GM18505 (cell line): Measurements from ENCODE around the gene CEP85.
"Not testable (repeated sequence)": the region's sequence is repeated elsewhere in the genome, so short reads cannot be mapped to it uniquely, and the experiment has no call there.

ENCODE experiments used
- ATAC-seq: cut with Tn5 transposase; IDR thresholded peaks from one replicate; pipeline ENCODE4 v1.9.1; 2021; ENCODE audit not compliant: unreplicated experiment
- POLR2A ChIP-seq: IDR thresholded peaks from 4 replicates; pipeline ENCODE4 v1.6.1; 2011; ENCODE audit warnings: borderline replicate concordance; ENCODE audit not compliant: insufficient read depth, insufficient read length; ENCODE audit errors: extremely low read depth

CEP85 gene

DNA sequence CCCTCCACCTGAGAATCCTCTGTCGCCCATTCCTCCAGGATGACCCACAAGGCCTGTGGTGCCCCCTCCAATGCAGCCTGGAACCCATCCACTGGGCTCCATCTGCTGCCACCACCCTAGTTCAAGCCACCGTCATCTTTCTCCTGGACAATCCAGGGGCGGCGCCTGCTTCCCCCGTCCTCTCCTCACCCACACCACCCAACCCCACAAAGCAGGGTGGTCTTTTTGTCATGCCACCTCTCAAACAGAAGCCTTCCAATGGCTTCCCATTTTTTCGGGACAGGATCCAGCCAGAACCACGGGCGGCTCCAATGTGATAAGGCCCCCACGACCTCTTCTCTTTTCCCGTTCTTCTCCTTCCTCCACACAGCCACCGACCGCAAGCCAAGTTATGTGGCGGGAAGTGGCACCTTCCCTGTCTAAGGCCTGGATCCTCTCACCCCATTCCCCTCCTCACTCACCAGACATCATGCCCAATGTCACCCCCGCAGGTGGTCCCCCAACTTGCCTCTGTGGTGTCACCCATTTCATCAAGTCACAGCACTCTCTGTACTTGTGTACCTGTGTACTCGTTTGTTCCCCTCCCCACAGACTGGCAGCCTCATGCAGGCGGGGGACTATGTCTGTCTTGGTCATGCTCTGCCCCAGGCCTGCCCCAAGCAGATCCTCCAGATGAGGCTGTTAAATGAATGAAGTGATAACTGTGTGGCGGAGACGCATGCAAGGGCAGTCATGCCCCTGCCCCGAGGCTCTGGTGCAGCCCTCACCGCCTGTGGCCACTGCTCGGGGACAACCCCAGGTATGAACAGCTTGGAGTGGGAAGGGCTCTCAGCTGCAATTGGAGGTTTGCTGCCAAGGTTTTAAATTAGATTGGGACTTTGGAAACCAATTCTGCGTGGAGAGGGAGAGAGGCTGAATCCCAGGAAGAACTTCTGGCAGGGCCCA lies 61.5 kb downstream of the CEP85 start:
- ATAC-seq = no peak
- TF ChIP-seq POLR2A = no peak

DNA sequence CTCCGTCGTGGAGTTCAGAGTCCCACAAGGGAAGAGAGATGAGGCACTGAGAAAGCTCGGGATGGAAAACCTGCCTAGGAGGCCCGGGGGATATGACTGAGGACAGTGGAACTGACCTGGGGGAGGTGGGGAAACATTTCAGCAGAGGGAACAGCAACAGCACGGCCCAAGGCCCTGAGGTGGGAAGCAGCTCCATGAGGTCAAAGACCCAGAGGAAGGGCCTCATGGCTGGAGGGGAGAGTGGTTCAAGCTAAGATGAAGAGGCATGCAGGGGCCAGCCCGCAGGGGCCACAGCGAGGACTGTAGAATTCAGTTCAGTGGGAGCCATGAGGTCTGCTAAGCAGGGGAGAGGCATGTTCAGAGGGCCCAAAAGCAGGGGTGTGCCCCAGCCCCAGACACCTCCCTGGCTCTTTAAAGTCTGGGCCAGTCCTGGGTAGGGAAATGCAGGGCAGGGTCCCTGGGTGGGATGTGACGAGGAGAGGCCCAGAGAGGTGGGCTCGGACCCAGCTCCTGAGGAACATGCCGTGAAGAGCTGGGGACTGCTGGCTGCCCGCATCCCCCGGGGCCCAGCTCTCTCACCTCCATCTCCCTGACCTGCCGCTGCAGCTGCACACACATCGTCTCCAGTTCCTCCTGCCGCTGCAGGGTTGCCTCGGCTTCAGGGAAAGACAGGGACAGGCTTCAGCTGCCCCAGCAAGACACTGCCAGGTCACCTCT lies 62.5 kb downstream of the CEP85 start:
- no peak for TF ChIP-seq POLR2A
- no peak for ATAC-seq

DNA sequence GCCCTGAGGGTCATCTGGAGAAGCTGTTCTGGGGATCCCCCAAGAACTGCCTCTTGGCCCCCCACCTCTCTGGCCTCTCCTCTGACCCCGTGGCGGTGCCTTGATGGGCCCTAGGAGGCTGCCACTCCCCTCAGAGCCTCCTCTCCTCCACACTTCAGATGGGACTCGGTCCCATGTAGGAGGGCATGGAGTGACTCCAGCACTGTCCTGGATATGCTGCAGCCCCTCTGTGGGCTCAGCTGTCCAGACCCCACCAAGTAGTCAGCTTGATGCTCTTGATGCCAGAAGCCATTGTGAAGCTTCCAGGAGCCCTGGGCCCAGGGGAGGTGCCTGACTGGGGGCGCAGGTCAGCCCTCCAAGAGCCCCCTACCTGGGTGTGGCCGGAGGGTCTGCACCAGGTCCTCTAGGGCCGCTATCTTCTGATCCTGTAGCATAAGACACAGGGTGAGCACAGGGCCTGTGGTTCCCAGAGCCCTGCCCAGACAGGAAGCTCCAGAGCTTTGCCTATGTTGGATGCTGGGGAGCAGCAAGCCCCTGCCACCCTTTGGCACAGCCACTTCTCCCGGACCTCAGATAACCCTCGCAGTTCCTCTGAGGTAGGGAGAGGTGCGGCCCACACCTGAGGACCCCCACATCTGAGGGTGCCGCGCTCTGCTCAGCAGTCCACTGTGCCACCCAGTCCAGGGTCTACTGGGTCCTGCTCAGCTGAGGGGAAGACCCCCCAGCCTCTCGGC lies 63.2 kb downstream of the CEP85 start:
- ATAC-seq = no peak
- TF ChIP-seq POLR2A = no peak

DNA sequence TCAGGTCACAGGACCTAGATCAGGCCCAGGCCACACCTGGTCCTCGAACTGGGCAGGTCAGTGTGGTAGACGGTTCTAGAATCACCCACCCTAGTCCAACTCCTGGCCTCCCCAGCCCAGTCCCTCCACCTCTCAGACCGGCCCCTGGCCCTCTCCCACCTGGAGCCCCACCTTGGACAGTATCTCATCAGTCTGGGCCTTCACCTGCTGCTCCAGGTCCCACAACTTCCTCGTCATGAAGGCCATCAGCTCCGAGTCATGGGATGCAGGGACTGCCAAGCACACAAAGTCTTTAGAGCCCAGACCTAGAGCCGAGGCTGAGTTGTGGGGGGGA lies 63.8 kb downstream of the CEP85 start:
- ATAC-seq = no peak
- TF ChIP-seq POLR2A = no peak

DNA sequence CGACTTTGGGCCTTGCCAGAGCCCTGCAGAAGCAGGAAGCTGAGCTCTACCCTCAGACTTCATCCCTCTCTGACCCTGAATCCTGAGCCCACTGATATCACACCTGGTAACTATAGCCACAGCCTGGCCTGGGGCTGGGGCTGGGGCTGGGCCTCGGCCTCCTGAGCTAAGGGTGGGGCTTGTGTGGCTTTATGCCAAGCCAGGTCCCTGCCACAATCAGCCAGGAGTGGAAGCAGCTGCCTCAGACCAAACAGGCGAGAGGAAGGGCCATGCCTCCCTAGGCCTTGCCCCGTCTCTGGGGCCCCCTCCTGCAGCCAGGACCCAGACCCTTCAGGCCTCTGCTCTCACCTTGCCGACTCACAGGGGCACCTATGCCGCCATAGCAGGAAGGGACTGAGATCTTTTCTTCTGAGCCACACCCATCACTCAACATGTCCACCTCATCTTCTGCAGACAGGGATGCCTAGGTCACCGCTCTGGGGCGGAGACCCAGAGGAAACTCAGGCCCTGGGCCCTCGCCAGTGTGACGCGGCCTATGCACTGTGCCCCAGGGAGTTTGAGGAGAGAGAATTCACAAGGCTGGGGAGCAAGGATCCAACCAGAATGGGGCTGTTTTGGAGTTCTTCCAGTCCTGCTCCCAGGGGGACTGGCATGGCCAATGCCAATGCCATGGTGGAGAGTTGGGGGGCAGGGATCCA lies 66.7 kb downstream of the CEP85 start:
- ATAC-seq = no peak
- TF ChIP-seq POLR2A = no peak

DNA sequence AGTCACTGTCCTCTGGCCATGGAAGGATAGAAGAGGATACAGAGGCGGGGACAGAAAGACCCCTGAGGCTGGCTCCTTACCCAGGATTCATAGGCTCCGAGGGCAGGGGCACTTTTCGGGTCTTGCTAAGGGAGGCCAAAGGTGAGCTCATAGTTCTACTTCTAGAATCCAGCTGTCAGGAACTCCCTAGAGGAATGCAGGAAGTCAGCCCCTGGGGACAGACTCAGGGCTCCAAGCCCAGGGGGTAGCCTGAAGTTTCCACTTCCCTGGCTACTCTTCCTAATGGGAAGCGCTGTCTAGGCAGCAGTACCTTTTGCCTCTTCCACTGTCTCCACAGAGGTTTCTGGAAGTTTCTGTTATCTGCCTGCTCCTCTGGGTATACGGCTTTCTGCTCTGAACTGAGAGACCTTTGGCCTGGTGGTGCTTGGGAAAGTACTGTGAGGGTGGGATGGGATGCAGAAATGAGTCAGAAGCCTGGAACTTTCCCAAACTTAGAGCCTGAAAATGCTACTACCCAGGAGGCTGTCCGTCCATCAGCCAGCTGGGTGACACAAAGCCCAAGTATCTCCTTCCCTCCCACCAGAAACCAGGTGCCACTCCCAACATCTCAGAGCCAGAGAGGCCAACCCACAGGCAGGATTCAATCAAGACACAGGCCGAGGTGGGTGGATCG lies 68.9 kb downstream of the CEP85 start:
- ATAC-seq = no peak
- TF ChIP-seq POLR2A = no peak

DNA sequence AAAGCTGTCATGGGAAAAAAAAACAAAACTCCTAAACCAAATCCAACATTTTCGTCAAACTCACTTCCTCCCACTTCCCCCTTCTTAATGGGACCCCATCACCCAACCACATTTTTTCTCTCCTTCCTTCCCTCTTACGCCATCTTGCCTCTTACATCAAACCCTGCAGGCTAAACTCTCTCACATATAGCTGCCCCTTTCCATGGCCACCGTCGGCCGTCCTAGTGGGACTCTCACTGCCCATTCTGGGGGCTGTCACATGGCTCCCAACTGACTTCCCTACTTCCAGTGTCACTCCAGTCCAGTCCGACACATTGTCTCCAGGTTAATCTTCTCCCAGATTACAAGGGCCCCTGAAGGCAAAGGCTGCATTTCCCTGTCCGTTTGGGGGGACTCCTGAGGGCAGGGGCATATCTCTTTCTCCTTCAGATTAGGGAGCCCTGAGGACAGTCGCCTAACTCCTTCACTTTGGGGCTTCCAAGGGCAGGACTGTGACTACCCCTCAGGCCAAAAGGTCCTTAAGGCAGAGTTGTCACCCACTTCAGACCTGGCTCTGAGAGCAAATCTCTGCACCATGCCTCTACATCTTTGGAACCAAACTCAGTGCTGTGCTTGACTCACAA lies 71.8 kb downstream of the CEP85 start:
- TF ChIP-seq POLR2A = no peak
- ATAC-seq = no peak

DNA sequence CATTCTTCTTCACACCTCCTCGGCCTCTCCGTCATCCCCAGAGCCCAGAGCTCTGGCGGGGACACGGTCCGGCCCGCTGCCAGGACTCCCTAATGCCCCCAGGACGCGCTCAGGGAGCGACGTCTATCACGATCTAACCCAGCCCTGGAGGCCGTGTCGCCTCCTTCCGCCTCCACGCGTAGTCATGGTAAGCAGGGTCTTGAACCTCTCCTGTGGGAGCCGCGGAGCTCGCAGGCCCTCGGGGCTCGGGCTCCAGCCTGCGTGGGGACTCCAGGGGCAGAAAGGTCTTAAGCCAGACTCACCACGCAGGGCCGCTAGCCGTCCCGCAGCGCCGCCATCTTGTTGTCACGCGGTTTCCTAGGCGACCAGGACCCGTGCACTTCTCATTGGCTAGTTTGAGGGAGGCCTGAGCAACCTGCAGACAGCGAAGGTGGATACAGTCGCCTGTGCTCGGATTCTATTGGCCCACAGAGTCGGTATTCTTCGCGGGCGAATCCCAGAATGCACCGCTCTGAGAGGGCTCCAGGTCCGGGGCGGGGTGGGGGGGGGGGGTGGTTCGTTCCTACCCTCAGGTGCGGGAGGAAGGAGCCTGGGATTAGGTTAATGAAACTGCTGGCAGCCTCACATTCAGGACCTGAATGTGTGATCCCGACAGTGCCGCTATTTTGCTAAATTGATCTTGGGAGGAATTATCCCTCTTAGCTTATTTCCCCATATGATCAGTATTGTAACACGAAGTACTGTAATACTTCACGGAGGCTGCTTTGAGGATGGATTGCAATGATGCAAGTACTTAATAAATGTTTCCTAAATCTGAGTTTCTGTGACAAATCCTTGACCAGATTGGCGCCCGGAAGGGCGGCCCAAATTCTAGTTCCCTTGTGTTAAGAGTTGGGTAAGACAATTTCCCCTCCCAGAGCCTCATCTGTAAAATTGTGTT lies 72.6 kb downstream of the CEP85 start, which contains the start of gene UBXN11:
Gene UBXN11 (minus strand): TSS at position 347 of the 940 bp plus-strand sequence. CDS start 3,753 bp downstream, outside the sequence.
- ATAC-seq = peak; percentile 94
- peak; percentile 34 for TF ChIP-seq POLR2A

DNA sequence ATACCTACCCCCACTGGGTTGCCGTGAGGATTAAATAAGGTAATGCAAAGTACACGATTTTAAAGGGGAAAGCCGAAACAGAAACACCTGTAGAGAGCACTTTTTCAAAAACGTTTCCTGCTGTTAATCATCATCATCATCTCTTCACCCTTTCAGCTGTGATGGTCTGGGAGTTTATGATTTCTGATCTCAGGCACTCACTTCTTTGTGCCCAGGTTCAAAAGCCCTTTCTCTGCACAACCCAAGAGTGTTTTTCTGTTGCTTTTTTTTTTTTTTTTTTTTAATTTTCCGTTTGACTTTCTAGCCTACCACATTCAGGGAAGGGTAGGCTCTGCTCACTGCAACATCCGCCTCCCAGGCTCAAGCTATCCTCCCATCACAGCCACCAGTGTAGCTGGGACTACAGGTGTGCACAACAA lies 73.4 kb downstream of the CEP85 start:
- TF ChIP-seq POLR2A = no peak
- ATAC-seq = no peak

DNA sequence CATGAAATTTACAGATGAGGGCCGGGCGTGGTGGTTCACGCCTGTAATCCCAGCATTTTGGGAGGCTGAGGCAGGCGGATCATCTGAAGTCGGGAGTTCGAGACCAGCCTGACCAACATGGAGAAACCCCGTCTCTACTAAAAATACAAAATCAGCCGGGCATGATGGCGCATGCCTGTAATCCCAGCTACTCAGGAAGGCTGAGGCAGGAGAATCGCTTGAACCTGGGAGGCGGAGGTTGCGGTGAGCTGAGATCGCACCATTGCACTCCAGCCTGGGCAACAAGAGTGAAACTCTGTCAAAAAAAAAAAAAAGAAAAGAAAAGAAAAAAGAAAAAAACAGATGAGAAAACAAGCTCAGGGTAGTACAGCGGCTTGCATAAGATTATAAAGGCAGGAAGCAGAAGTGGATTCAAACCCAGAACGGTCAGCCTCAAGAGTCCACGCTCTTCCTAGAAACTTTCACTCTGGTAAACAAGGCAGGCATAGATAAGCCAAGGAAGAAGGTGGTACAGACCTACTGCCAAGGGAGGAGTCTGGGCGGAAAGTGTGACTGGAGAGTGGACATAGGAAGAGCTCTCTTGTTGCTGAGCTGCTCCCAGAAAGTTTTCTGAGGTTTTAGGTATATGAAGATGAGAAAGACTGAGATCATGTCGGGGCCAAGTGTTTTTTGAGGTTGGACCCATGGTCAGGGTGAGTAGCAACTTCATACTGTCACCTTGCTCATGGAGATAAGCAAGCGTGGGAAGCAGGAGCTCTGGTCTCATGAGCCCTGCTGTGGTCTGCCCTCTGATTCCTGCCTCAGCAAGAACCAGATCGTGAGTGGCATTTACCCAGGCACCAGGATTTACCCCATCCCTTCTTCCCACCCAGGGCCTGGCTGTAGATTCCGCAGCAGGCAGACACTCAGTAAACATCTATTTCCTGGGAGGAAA lies 74.2 kb downstream of the CEP85 start:
- not testable (repeated sequence) for ATAC-seq

DNA sequence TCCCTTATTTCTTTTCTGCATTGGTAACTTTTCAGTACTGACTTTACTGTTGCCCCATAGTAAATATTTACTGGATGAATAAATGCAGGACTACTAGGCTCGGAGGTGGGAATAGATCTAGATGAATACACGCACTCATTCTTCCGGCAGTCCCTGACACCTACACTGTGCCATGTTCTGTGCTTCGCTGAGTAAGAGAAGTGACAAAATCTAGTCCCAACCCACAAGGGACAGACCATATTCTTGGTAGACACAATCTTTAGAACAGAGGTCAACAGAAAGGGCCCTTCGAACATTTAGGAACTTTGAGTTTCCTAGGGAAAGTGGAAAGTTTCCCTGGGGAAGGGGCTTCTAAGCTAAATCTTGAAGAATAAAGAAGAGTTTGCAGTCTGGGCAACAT lies 80.5 kb downstream of the CEP85 start:
- no peak for TF ChIP-seq POLR2A
- ATAC-seq = no peak
